OCI-LY1 (cell line): Measurements from ENCODE around the gene PCSK5.

Source experiments
- CTCF ChIP-seq: fragments of 200-600 bp; sonication (generic), shearing (Covaris generic); IDR thresholded peaks from 2 replicates; pipeline ENCODE4 v1.5.1; 2017; ENCODE audit warnings: mild to moderate bottlenecking, antibody characterized with exemption, low read length, moderate library complexity, mixed read lengths
- EZH2 ChIP-seq: fragments of 200-600 bp; sonication (generic), shearing (Covaris generic); IDR thresholded peaks from 2 replicates; pipeline ENCODE4 v1.8.0; 2017; ENCODE audit warnings: borderline replicate concordance, mixed run types, mild to moderate bottlenecking, antibody characterized with exemption, low read length, moderate library complexity, mixed read lengths

- no peak for TF ChIP-seq CTCF
- no peak for TF ChIP-seq EZH2
Measured at GRCh38 chr9:76037587-76038225, 147.2 kb downstream of the PCSK5 start.
